BLaER1 (cell line): Measurements from ENCODE around the gene MDM2.
"Not testable (repeated sequence)": the region's sequence is repeated elsewhere in the genome, so short reads cannot be mapped to it uniquely, and the experiment has no call there.

Source experiments
- H3K27ac ChIP-seq: shearing (Covaris generic); formaldehyde crosslinking; 2 replicates; pipeline ENCODE4 v1.8.1; 2022
- H3K27me3 ChIP-seq: shearing (Covaris generic); formaldehyde crosslinking; 2 replicates; pipeline ENCODE4 v1.8.1; 2022
- H3K36me3 ChIP-seq: shearing (Covaris generic); formaldehyde crosslinking; 2 replicates; pipeline ENCODE4 v1.8.1; 2022
- H3K4me1 ChIP-seq: shearing (Covaris generic); formaldehyde crosslinking; 2 replicates; pipeline ENCODE4 v1.8.1; 2022
- H3K4me2 ChIP-seq: shearing (Covaris generic); formaldehyde crosslinking; 2 replicates; pipeline ENCODE4 v1.8.1; 2022
- H3K4me3 ChIP-seq: shearing (Covaris generic); formaldehyde crosslinking; 2 replicates; pipeline ENCODE4 v1.8.1; 2022
- H3K9ac ChIP-seq: shearing (Covaris generic); formaldehyde crosslinking; 2 replicates; pipeline ENCODE4 v1.8.1; 2022
- H3K9me3 ChIP-seq: shearing (Covaris generic); formaldehyde crosslinking; 2 replicates; pipeline ENCODE4 v1.8.1; 2022
- H4K20me1 ChIP-seq: shearing (Covaris generic); formaldehyde crosslinking; 2 replicates; pipeline ENCODE4 v1.8.1; 2022
- Cebpa-rat ChIP-seq: shearing (Covaris generic); IDR thresholded peaks from 2 replicates; pipeline ENCODE4 v1.8.1; 2022

MDM2 gene

DNA sequence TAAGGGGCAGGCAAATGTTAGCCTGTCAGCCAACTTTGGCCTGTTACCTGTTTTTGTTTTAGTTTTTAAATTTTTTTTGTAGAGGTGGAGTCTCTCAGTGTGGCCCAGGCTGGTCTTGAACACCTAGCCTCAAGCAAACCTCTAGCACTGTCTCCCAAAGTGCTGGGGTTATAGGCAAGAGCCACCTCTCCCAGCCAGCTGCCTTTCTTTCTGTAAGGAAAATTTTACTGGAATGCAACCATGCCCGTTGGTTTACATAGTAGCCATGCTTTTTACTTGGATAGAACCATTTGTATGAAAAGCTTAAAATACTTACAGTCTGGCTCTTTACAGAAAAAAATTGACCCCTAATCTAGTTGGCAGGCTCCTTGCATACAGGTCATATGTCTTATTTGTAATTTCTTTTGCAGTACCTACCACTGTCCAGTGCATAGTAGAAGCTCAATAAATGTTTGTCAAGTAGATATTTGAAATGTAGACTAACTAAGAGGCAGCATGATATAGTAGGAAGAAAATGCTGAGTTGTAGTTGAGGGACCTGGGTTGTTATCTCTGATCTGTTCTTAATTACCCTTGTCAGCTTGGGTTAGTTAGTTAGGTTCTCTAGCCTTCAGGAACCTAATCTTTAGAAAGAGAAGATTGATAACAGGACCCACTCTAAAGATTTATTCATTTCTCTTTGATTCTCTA, 4.7 kb downstream of the MDM2 start:
- Histone ChIP-seq H3K4me2 (peak overlapping the region; percentile 87), H3K27ac (peak overlapping the region; percentile 100), H3K27me3 (no peaks in the 10 kb centered on the region), H4K20me1 (peaks cover 81% of the 10 kb centered on the region), H3K4me3 (peak overlapping the region; percentile 85), H3K9me3 (0 out of 2 replicates have a peak, but pooled peaks cover 5% of the 10 kb centered on the region), H3K9ac (peak overlapping the region; percentile 100), H3K4me1 (peaks cover 38% of the 10 kb centered on the region), H3K36me3 (peaks cover 80% of the 10 kb centered on the region)
- no peak for TF ChIP-seq Cebpa-rat

DNA sequence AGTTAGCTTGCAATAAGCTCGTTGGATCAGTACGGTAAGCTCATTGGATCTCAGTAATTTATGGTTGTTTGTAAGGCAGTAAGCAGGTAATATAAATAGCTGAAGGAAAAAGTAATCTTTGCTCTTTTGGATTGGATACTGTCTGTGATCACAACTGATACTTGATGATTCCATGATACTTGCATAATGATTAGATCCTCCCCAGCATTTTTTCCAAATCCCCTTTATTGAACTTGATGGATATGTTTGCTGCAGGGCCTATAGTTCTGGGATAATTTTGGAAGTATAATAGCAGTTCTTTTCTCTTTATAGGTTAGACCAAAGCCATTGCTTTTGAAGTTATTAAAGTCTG, 5.2 kb downstream of the MDM2 start:
- H3K9me3 ChIP-seq = 0 out of 2 replicates have a peak, but pooled peaks cover 5% of the 10 kb centered on the region
- no peak for TF ChIP-seq Cebpa-rat
- H3K36me3 ChIP-seq = peaks cover 85% of the 10 kb centered on the region
- H4K20me1 ChIP-seq = peaks cover 86% of the 10 kb centered on the region
- H3K9ac ChIP-seq = peak overlapping the region; percentile 100
- H3K4me3 ChIP-seq = peak overlapping the region; percentile 85
- H3K27ac ChIP-seq = peak overlapping the region; percentile 100
- H3K27me3 ChIP-seq = no peaks in the 10 kb centered on the region
- H3K4me1 ChIP-seq = peaks cover 43% of the 10 kb centered on the region
- peak overlapping the region; percentile 87 for H3K4me2 ChIP-seq

DNA sequence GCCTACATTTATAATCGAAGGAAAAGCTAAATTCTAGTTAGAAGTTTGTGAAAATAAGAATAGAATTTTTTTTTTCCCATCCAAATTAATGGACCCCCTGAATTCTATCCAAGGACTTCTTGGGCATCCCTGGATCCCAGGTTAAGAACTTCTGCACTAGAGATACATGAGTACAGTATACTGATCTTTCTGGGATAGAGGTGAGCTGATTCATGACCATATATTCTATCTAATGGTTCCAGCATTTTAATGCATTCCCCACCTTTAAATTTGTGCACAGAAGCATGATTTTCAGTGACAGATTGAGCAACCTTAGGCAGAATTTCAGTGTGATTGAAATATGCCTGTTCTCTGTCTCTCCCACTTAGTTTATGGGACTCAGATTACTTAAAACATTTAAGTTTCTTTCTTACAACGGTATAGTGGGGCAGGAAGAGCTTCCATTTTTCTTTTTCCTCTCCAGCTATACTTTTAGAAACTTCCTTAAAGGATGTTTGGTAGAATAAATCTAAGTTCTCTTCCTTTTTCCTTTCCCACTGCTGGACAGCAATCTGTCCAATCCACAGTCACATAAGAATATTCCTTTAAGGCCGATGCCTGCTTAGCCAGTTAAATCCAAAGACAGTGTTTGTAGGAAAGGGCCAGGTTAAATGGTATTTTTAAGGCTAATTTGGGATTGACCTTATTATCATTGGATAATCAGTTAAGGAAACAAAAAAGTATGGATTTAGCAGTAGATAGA, 6.7 kb downstream of the MDM2 start:
- Histone ChIP-seq H3K4me3 (peak overlapping the region; percentile 85), H3K36me3 (peaks cover 95% of the 10 kb centered on the region), H3K9me3 (0 out of 2 replicates have a peak, but pooled peaks cover 5% of the 10 kb centered on the region), H3K27ac (peak overlapping the region; percentile 100), H3K4me2 (peak overlapping the region; percentile 87), H3K27me3 (no peaks in the 10 kb centered on the region), H3K4me1 (peaks cover 55% of the 10 kb centered on the region), H3K9ac (peak overlapping the region; percentile 100), H4K20me1 (peaks cover 100% of the 10 kb centered on the region)
- TF ChIP-seq Cebpa-rat = no peak

DNA sequence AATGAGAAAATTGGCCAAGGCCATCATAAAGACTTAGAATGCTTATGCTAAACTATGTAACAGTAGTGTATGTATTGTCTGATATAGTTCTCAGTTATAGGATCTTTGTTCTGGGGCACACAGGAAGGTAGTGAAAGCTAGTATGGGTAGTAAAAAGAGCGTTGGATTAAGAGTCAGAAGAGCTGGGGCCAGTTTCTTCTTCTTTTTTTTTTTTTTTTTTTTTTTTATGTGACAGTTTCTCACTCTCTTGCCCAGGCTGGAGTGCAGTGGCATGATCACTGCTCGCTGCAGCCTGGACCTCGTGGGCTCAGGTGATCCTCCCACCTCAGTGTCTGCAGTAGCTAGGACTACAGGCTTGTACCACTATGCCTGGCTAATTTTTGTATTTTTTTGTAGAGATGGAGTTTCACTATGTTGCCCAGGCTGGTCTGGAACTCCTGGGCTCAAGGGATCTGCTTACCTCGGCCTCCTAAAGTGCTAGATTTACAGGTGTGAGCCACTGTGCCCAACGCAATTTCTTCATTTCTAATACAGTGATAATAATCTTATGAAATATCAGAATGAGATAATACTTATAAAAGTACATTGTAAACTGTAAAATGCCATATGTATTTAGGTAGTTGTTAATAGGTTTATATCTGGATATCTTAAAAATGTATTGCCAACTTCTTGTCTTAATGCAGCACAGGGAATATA, 7.4 kb downstream of the MDM2 start:
- H3K4me1 ChIP-seq = peaks cover 62% of the 10 kb centered on the region
- peak overlapping the region; percentile 85 for H3K4me3 ChIP-seq
- H4K20me1 ChIP-seq = peaks cover 100% of the 10 kb centered on the region
- peak overlapping the region; percentile 87 for H3K4me2 ChIP-seq
- H3K9me3 ChIP-seq = no peaks in the 10 kb centered on the region
- TF ChIP-seq Cebpa-rat = no peak
- H3K9ac ChIP-seq = peak overlapping the region; percentile 100
- peak overlapping the region; percentile 100 for H3K27ac ChIP-seq
- peaks cover 94% of the 10 kb centered on the region for H3K36me3 ChIP-seq
- no peaks in the 10 kb centered on the region for H3K27me3 ChIP-seq

DNA sequence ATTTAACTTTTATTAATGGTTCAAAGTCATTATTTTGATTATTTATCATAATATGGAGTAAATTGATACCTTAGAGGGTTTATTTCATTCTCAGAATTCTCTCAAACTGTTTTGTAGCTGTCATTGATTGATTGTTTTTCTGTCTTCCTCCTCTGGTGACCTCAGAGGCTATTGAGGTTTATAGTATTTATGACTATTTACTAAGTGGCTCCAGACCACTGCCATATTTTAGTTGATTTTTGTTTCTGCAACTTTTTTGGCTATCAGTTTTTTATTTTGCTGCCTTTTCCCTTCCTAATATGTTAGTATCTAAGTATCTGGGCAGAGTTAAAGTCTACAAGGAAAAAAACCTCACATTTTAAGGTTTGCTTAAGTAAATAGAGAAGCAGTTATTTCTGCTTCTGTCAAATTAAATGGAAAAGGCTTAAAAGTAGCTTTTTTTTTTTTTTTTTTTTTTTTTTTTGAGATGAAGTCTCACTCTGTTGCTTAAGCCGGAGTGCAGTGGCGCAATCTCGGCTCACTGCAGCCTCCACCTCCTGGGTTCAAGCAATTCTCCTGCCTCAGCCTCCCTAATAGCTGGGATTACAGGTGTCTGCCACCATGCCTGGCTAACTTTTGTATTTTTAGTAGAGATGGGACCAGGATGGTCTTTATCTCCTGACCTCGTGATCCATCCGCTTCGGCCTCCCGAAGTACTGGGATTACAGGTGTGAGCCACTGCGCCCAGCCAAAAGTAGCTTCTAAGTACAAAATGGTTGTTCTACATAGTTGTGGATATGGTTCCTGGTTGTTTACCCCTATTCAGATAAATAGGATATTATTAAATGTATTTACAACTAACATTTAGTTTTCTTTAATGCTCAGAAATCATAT, 8.2 kb downstream of the MDM2 start:
- peaks cover 100% of the 10 kb centered on the region for H4K20me1 ChIP-seq
- peaks cover 94% of the 10 kb centered on the region for H3K36me3 ChIP-seq
- 0 out of 2 replicates have a peak, but pooled peaks have one; percentile 21 for TF ChIP-seq Cebpa-rat
- H3K4me3 ChIP-seq = peak overlapping the region; percentile 85
- peak overlapping the region; percentile 100 for H3K9ac ChIP-seq
- H3K9me3 ChIP-seq = no peaks in the 10 kb centered on the region
- H3K27ac ChIP-seq = peak overlapping the region; percentile 100
- peaks cover 70% of the 10 kb centered on the region for H3K4me1 ChIP-seq
- peak overlapping the region; percentile 87 for H3K4me2 ChIP-seq
- H3K27me3 ChIP-seq = no peaks in the 10 kb centered on the region

DNA sequence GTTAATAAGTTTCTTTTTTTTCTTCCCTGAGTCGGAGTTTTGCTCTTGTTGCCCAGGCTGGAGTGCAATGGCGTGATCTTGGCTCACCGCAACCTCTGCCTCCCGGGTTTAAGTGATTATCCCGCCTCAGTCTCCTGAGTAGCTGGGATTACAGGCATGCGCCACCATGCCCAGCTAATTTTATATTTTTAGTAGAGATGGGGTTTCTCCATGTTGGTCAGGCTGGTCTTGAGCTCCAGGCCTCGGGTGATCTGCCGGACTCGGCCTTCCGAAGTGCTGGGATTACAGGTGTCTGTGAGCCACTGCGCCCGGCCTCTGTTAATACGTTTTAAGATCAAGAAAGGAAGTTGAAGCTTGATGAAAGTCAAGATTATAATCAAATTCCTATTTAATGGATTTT, 11.5 kb downstream of the MDM2 start:
- Histone ChIP-seq H3K27ac (peak overlapping the region; percentile 37; the same call in 1 of the 2 replicates), H3K4me1 (peaks cover 88% of the 10 kb centered on the region), H4K20me1 (peaks cover 100% of the 10 kb centered on the region), H3K36me3 (peaks cover 94% of the 10 kb centered on the region), H3K9ac (peak overlapping the region; percentile 68; the same call in 1 of the 2 replicates), H3K4me2 (peak overlapping the region; percentile 69), H3K4me3 (peak overlapping the region; percentile 52)
- not testable (repeated sequence) for H3K9me3 ChIP-seq, H3K27me3 ChIP-seq

DNA sequence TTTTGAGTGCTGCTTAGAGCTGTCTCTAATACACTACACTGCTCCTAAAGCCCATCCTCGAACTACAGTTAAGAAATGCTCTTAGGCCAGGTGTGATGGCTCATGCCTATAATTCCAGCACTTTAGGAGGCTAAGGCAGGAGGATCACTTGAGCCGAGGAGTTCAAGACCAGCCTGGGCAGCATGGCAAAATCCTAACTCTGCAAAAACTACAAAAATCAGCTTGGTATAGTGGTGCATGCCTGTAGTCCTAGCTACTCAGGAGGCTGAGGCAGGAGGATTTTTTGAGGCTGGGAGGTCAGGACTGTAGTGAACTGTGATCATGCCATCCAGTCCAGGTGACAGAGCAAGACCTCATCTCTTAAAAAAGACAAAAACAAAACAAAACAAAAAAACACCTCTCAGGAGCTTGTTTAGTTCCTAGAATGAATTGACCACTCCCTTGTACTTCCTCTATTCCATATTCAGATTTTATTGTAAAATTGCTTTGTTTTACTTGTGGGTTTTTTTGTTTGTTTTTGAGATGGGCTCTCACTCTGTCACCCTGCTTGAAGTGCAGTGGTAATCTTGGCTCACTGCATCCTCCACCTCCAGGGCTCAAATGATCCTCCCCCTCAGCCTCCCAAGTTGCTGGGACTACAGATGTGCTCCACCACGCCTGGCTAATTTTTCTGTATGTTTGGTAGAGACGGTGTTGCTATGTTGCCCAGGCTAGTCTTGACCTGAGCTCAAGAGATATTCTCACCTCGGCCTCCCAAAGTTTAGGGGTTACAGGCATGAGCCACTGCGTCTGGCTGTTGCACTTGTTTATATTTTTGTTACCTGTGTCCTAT, 13.6 kb downstream of the MDM2 start:
- H3K4me3 ChIP-seq = peak overlapping the region; percentile 41; the same call in 1 of the 2 replicates
- H3K27me3 ChIP-seq = no peaks in the 10 kb centered on the region
- peaks cover 73% of the 10 kb centered on the region for H3K4me1 ChIP-seq
- H3K4me2 ChIP-seq = peak overlapping the region; percentile 69
- peak overlapping the region; percentile 56; the same call in 1 of the 2 replicates for H3K27ac ChIP-seq
- peak overlapping the region; percentile 31; the same call in 1 of the 2 replicates for H3K9ac ChIP-seq
- H3K9me3 ChIP-seq = no peaks in the 10 kb centered on the region
- H3K36me3 ChIP-seq = peaks cover 94% of the 10 kb centered on the region
- no peak for TF ChIP-seq Cebpa-rat
- peaks cover 100% of the 10 kb centered on the region for H4K20me1 ChIP-seq

DNA sequence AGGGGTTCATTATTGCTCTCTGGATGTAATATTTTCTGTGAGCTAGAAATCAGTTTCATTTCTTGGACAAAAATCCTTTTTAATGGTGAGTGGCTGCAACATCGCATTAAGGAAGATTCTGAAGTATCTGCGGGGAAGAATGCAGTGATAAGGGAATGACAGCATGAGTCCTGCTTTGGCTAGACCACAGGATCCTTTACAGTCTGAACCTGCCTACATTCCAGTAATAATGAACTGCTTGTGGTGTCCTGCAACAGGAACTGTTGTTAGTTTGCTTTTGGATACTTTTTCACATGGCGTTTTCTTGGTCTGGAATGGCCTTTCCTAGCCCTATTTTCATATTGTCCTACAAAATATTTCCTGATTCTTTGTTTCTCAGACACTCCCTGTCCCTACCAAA, 15.7 kb downstream of the MDM2 start:
- Histone ChIP-seq H3K36me3 (peaks cover 97% of the 10 kb centered on the region), H3K27me3 (no peaks in the 10 kb centered on the region)

More for the DNA sequence above, 15.7 kb downstream of the MDM2 start:
- Histone ChIP-seq H3K4me1 (peaks cover 54% of the 10 kb centered on the region), H4K20me1 (peaks cover 100% of the 10 kb centered on the region), H3K27ac (no peak overlapping the region), H3K4me2 (peak overlapping the region; percentile 13; the same call in 1 of the 2 replicates), H3K4me3 (no peak overlapping the region), H3K9ac (no peak overlapping the region; the same call in 1 of the 2 replicates), H3K9me3 (no peaks in the 10 kb centered on the region)
- TF ChIP-seq Cebpa-rat = no peak
